ENCODE data around the gene AGO4. TPM values are rescaled to one million over a fixed set of nuclear protein-coding genes. Genes with fewer than 3 reads are reported as not detected.

The AGO4 gene
- total and polyA plus RNA-seq, 2 experiments from 2014 or later, result 5.2 to 12.4 TPM

DNA sequence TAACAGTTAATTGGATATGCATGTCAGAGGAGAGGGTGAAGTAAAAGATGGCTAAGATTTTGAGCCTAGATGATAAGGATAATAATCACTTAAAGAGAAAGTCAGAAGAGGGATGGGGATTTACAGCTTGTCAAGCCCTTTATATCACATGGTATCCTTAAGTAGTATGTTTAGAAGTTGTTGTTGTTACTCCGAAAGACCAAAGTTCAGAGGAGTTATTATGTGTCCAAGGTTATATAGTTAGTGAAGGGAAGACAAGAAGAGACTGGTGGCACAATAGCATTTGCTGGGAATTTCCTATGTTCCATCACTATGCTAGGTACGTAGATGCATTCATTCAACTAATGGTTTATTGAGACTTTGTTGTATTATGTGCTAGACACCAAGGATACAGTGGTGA, 44.4 kb downstream of the AGO4 start:
- no peak for DNase-seq (ENCODE audit: low spot score)

GRCh38 chr1:35854989-35855700, 47.3 kb downstream of the AGO4 start:
- Histone ChIP-seq H3K4me3 (no peak overlapping the region), H3K4me1 (ENCODE audit: insufficient read depth) (peaks cover 12% of the 10 kb centered on the region), H3K27me3 (no peaks in the 10 kb centered on the region), H3K4me2 (peak overlapping the region; percentile 17), H2AFZ (no peak overlapping the region), H3K27ac (peak overlapping the region; percentile 20), H3K36me3 (replicated peaks; ENCODE audit: insufficient read depth, low read depth) (no peaks in the 10 kb centered on the region), H4K20me1 (ENCODE audit: insufficient read depth, poor library complexity, severe bottlenecking) (no peaks in the 10 kb centered on the region), H3K9me3 (ENCODE audit: low read depth) (no peaks in the 10 kb centered on the region), H3K79me2 (no peaks in the 10 kb centered on the region), H3K9me2 (replicated peaks; ENCODE audit: insufficient read depth) (no peaks in the 10 kb centered on the region)
- 20% methylated on average over 9 of the region's 9 CpGs for WGBS (ENCODE audit: low lambda C conversion rate, missing lambda C conversion rate)
- TF ChIP-seq, protein P1, sequence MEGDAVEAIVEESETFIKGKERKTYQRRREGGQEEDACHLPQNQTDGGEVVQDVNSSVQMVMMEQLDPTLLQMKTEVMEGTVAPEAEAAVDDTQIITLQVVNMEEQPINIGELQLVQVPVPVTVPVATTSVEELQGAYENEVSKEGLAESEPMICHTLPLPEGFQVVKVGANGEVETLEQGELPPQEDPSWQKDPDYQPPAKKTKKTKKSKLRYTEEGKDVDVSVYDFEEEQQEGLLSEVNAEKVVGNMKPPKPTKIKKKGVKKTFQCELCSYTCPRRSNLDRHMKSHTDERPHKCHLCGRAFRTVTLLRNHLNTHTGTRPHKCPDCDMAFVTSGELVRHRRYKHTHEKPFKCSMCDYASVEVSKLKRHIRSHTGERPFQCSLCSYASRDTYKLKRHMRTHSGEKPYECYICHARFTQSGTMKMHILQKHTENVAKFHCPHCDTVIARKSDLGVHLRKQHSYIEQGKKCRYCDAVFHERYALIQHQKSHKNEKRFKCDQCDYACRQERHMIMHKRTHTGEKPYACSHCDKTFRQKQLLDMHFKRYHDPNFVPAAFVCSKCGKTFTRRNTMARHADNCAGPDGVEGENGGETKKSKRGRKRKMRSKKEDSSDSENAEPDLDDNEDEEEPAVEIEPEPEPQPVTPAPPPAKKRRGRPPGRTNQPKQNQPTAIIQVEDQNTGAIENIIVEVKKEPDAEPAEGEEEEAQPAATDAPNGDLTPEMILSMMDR (IDR thresholded peaks at IDR 0.05; ENCODE audit: poor library complexity), result no peak
- TF ChIP-seq EZH2 (IDR thresholded peaks at IDR 0.05; ENCODE audit: borderline replicate concordance) (no peak), EZH2phosphoT487 (IDR thresholded peaks at IDR 0.05; ENCODE audit: low read depth, severe bottlenecking, unreplicated experiment) (no peak)
- peak; percentile 48 for DNase-seq (ENCODE audit: low spot score)

More for the DNA sequence above, 44.4 kb downstream of the AGO4 start:
- H3K27ac ChIP-seq, result peak overlapping the region; percentile 52
- no peaks in the 10 kb centered on the region for H3K27me3 ChIP-seq
- H4K20me1 ChIP-seq (ENCODE audit: insufficient read depth, poor library complexity, severe bottlenecking), result no peaks in the 10 kb centered on the region
- no peak overlapping the region for H2AFZ ChIP-seq
- H3K4me2 ChIP-seq, result peak overlapping the region; percentile 21
- no peaks in the 10 kb centered on the region for H3K36me3 ChIP-seq (replicated peaks; ENCODE audit: insufficient read depth, low read depth)
- TF ChIP-seq EZH2phosphoT487 (IDR thresholded peaks at IDR 0.05; ENCODE audit: low read depth, severe bottlenecking, unreplicated experiment), result no peak
- no peak for TF ChIP-seq EZH2 (IDR thresholded peaks at IDR 0.05; ENCODE audit: borderline replicate concordance)
- TF ChIP-seq, protein P1 (IDR thresholded peaks at IDR 0.05; ENCODE audit: poor library complexity), result no peak
- H3K4me3 ChIP-seq, result no peak overlapping the region
- no peaks in the 10 kb centered on the region for H3K79me2 ChIP-seq
- peaks cover 12% of the 10 kb centered on the region for H3K4me1 ChIP-seq (ENCODE audit: insufficient read depth)
- WGBS (ENCODE audit: low lambda C conversion rate, missing lambda C conversion rate), result 36% methylated on average over 2 of the region's 2 CpGs
- H3K9me2 ChIP-seq (replicated peaks; ENCODE audit: insufficient read depth), result no peaks in the 10 kb centered on the region
- H3K9me3 ChIP-seq (ENCODE audit: low read depth), result no peaks in the 10 kb centered on the region

GRCh38 chr1:35856964-35857363, 49.1 kb downstream of the AGO4 start:
- Histone ChIP-seq H3K79me2 (no peaks in the 10 kb centered on the region), H2AFZ (no peak overlapping the region), H3K36me3 (replicated peaks; ENCODE audit: insufficient read depth, low read depth) (no peaks in the 10 kb centered on the region), H3K9me3 (ENCODE audit: low read depth) (no peaks in the 10 kb centered on the region), H3K27me3 (no peaks in the 10 kb centered on the region), H3K9me2 (replicated peaks; ENCODE audit: insufficient read depth) (no peaks in the 10 kb centered on the region), H4K20me1 (ENCODE audit: insufficient read depth, poor library complexity, severe bottlenecking) (no peaks in the 10 kb centered on the region), H3K27ac (no peak overlapping the region), H3K4me2 (peak overlapping the region; percentile 16), H3K4me3 (no peak overlapping the region), H3K4me1 (ENCODE audit: insufficient read depth) (peaks cover 9% of the 10 kb centered on the region)
- WGBS (ENCODE audit: low lambda C conversion rate, missing lambda C conversion rate), result 59% methylated on average over 1 of the region's 1 CpG
- TF ChIP-seq, protein P1 (IDR thresholded peaks at IDR 0.05; ENCODE audit: poor library complexity), result no peak
- TF ChIP-seq EZH2 (IDR thresholded peaks at IDR 0.05; ENCODE audit: borderline replicate concordance) (no peak), EZH2phosphoT487 (IDR thresholded peaks at IDR 0.05; ENCODE audit: low read depth, severe bottlenecking, unreplicated experiment) (no peak)
- DNase-seq (ENCODE audit: low spot score), result no peak

All from hepatocyte (in vitro differentiated cells).